ENCODE results near the gene ZNF48.
"Not testable (repeated sequence)": the region's sequence is repeated elsewhere in the genome, so short reads cannot be mapped to it uniquely, and the experiment has no call there.

The ZNF48 gene

GRCh38 chr16:30378236-30379157 is 16.7 kb upstream of the ZNF48 start:
- DNase-seq: peak; percentile 99

GRCh38 chr16:30379158-30379783 is 15.9 kb upstream of the ZNF48 start:
- no peak for DNase-seq

- no peak for DNase-seq
These were observed 15.0 kb upstream of the ZNF48 start for GRCh38 chr16:30380072-30380802.

- no peak for DNase-seq
These were observed 14.4 kb upstream of the ZNF48 start for GRCh38 chr16:30380803-30381208.

GRCh38 chr16:30381291-30382041 is 13.8 kb upstream of the ZNF48 start:
- peak; percentile 36 for DNase-seq

- peak; percentile 72 for DNase-seq
These were observed 12.9 kb upstream of the ZNF48 start, which contains the start of gene SEPTIN1 for GRCh38 chr16:30382111-30382881. TSS of gene SEPTIN1 (minus strand) at chr16:30382561. CDS start at chr16:30382542, 19 bp downstream.

- DNase-seq: no peak
These were observed 11.7 kb upstream of the ZNF48 start for GRCh38 chr16:30383521-30383920.

- no peak for DNase-seq
These were observed 547 bp upstream of the ZNF48 start for GRCh38 chr16:30394592-30395154.

GRCh38 chr16:30395992-30396585 is 869 bp downstream of the ZNF48 start:
- DNase-seq: no peak

GRCh38 chr16:30396627-30397026 is 1.4 kb downstream of the ZNF48 start:
- DNase-seq: not testable (repeated sequence)

GRCh38 chr16:30397056-30397455 is 1.8 kb downstream of the ZNF48 start:
- DNase-seq: no peak

GRCh38 chr16:30397776-30398660 is 2.8 kb downstream of the ZNF48 start:
- DNase-seq: no peak

GRCh38 chr16:30398661-30399434 is 3.6 kb downstream of the ZNF48 start:
- no peak for DNase-seq

- DNase-seq: no peak
These were observed 4.4 kb downstream of the ZNF48 start for GRCh38 chr16:30399435-30400186.

GRCh38 chr16:30401768-30402425 is 6.7 kb downstream of the ZNF48 start:
- DNase-seq: no peak

GRCh38 chr16:30406795-30407101 is 11.5 kb downstream of the ZNF48 start:
- no peak for DNase-seq

GRCh38 chr16:30407102-30407803 is 12.0 kb downstream of the ZNF48 start, which contains the start of gene ZNF771:
TSS of gene ZNF771 (plus strand) at chr16:30407606. CDS start at chr16:30408054, 448 bp downstream.
- DNase-seq: peak; percentile 84

All from activated CD4-positive, alpha-beta T cell treated with anti-CD3 and anti-CD28 coated beads, Interleukin-2, amount 50 U/mL, for 1 hour (primary cell).